HEK293 (cell line): ENCODE results near the gene SPACA9.

ENCODE experiments used
- BCL11A ChIP-seq: fragments of 450-650 bp; formaldehyde crosslinking; IDR thresholded peaks from 2 replicates; pipeline ENCODE4 v1.5.1; 2016; ENCODE audit warnings: low read depth, missing biosample characterization, missing genetic modification characterization
- EGR2 ChIP-seq: fragments of 450-650 bp; formaldehyde crosslinking; IDR thresholded peaks from 2 replicates; pipeline ENCODE4 v1.5.1; 2016; ENCODE audit warnings: low read depth, missing biosample characterization, missing genetic modification characterization
- GFI1B ChIP-seq: fragments of 450-650 bp; formaldehyde crosslinking; IDR thresholded peaks from 2 replicates; pipeline ENCODE4 v1.5.1; 2016; ENCODE audit warnings: missing biosample characterization, missing genetic modification characterization
- GLIS1 ChIP-seq: fragments of 450-650 bp; formaldehyde crosslinking; IDR thresholded peaks from 2 replicates; pipeline ENCODE4 v1.5.1; 2016; ENCODE audit warnings: missing biosample characterization, missing genetic modification characterization
- HOXC10 ChIP-seq: sonication (generic); formaldehyde crosslinking; IDR thresholded peaks from 2 replicates; pipeline ENCODE4 v1.8.1; 2023; ENCODE audit warnings: mild to moderate bottlenecking, missing genetic modification reagents
- HOXD13 ChIP-seq: sonication (generic); formaldehyde crosslinking; IDR thresholded peaks from 2 replicates; pipeline ENCODE4 v1.8.0; 2022; ENCODE audit warnings: missing genetic modification reagents, borderline replicate concordance
- KLF17 ChIP-seq: fragments of 450-650 bp; formaldehyde crosslinking; IDR thresholded peaks from 2 replicates; pipeline ENCODE4 v1.5.1; 2016; ENCODE audit warnings: missing biosample characterization, missing genetic modification characterization
- RBAK ChIP-seq: fragments of 450-650 bp; formaldehyde crosslinking; IDR thresholded peaks from 2 replicates; pipeline ENCODE4 v1.5.1; 2016; ENCODE audit warnings: missing biosample characterization, missing genetic modification characterization
- SCRT2 ChIP-seq: fragments of 450-650 bp; formaldehyde crosslinking; IDR thresholded peaks from 2 replicates; pipeline ENCODE4 v1.5.1; 2016; ENCODE audit warnings: missing biosample characterization, missing genetic modification characterization
- SETDB1 ChIP-seq: IDR thresholded peaks from one replicate; pipeline ENCODE4 v1.6.1; 2017; ENCODE audit warnings: mild to moderate bottlenecking, low read length, moderate library complexity, mixed read lengths; ENCODE audit not compliant: insufficient read length
- ZBTB44 ChIP-seq: fragments of 450-650 bp; IDR thresholded peaks from 2 replicates; pipeline ENCODE4 v1.5.1; 2018; ENCODE audit warnings: missing biosample characterization, mild to moderate bottlenecking, missing genetic modification characterization
- ZEB2 ChIP-seq: fragments of 450-650 bp; formaldehyde crosslinking; IDR thresholded peaks from 2 replicates; pipeline ENCODE4 v1.5.1; 2016; ENCODE audit warnings: missing biosample characterization, missing genetic modification characterization
- ZNF140 ChIP-seq: fragments of 450-650 bp; formaldehyde crosslinking; IDR thresholded peaks from 2 replicates; pipeline ENCODE4 v1.5.1; 2016; ENCODE audit warnings: missing biosample characterization, missing genetic modification characterization
- ZNF202 ChIP-seq: fragments of 450-650 bp; formaldehyde crosslinking; IDR thresholded peaks from 2 replicates; pipeline ENCODE4 v1.5.1; 2016; ENCODE audit warnings: missing biosample characterization, missing genetic modification characterization, borderline replicate concordance
- ZNF223 ChIP-seq: fragments of 450-650 bp; formaldehyde crosslinking; IDR thresholded peaks from 2 replicates; pipeline ENCODE4 v1.5.1; 2016; ENCODE audit warnings: missing biosample characterization, missing genetic modification characterization
- ZNF26 ChIP-seq: fragments of 450-650 bp; formaldehyde crosslinking; IDR thresholded peaks from 2 replicates; pipeline ENCODE4 v1.5.1; 2016; ENCODE audit warnings: missing biosample characterization, missing genetic modification characterization
- ZNF302 ChIP-seq: fragments of 450-650 bp; formaldehyde crosslinking; IDR thresholded peaks from 2 replicates; pipeline ENCODE4 v1.5.1; 2016; ENCODE audit warnings: missing biosample characterization, missing genetic modification characterization, low read depth
- ZNF335 ChIP-seq: fragments of 450-650 bp; formaldehyde crosslinking; conservative IDR thresholded peaks from 2 replicates; pipeline ENCODE4 v1.5.1; 2016; ENCODE audit warnings: missing biosample characterization, missing genetic modification characterization
- ZNF514 ChIP-seq: fragments of 450-650 bp; formaldehyde crosslinking; IDR thresholded peaks from 2 replicates; pipeline ENCODE4 v1.5.1; 2016; ENCODE audit warnings: missing biosample characterization, missing genetic modification characterization
- ZNF548 ChIP-seq: fragments of 450-650 bp; formaldehyde crosslinking; IDR thresholded peaks from 2 replicates; pipeline ENCODE4 v1.5.1; 2016; ENCODE audit warnings: missing biosample characterization, missing genetic modification characterization
- ZNF571 ChIP-seq: fragments of 450-650 bp; formaldehyde crosslinking; IDR thresholded peaks from 2 replicates; pipeline ENCODE4 v1.5.0; 2017; ENCODE audit warnings: missing biosample characterization, missing genetic modification characterization
- ZNF610 ChIP-seq: fragments of 450-650 bp; formaldehyde crosslinking; IDR thresholded peaks from 2 replicates; pipeline ENCODE4 v1.5.1; 2016; ENCODE audit warnings: missing biosample characterization, missing genetic modification characterization, borderline replicate concordance
- ZNF621 ChIP-seq: fragments of 450-650 bp; formaldehyde crosslinking; IDR thresholded peaks from 2 replicates; pipeline ENCODE4 v1.5.1; 2017; ENCODE audit warnings: missing biosample characterization, missing genetic modification characterization
- ZNF707 ChIP-seq: fragments of 450-650 bp; formaldehyde crosslinking; IDR thresholded peaks from 2 replicates; pipeline ENCODE4 v1.5.1; 2016; ENCODE audit warnings: missing biosample characterization, missing genetic modification characterization
- ZSCAN16 ChIP-seq: fragments of 450-650 bp; formaldehyde crosslinking; IDR thresholded peaks from 2 replicates; pipeline ENCODE4 v1.5.1; 2016; ENCODE audit warnings: missing biosample characterization, missing genetic modification characterization
- ZSCAN30 ChIP-seq: fragments of 450-650 bp; IDR thresholded peaks from 2 replicates; pipeline ENCODE4 v1.5.1; 2018; ENCODE audit warnings: missing biosample characterization, mild to moderate bottlenecking, missing genetic modification characterization, moderate library complexity
- TF ChIP-seq, protein P1 (sequence below): fragments of 450-650 bp; formaldehyde crosslinking; IDR thresholded peaks from 2 replicates; pipeline ENCODE4 v1.5.1; 2017; ENCODE audit warnings: missing biosample characterization, missing genetic modification characterization
- TF ChIP-seq, protein P2 (sequence below): fragments of 450-650 bp; formaldehyde crosslinking; IDR thresholded peaks from 2 replicates; pipeline ENCODE4 v1.5.1; 2016; ENCODE audit warnings: missing biosample characterization, missing genetic modification characterization, low read depth

The SPACA9 gene

DNA sequence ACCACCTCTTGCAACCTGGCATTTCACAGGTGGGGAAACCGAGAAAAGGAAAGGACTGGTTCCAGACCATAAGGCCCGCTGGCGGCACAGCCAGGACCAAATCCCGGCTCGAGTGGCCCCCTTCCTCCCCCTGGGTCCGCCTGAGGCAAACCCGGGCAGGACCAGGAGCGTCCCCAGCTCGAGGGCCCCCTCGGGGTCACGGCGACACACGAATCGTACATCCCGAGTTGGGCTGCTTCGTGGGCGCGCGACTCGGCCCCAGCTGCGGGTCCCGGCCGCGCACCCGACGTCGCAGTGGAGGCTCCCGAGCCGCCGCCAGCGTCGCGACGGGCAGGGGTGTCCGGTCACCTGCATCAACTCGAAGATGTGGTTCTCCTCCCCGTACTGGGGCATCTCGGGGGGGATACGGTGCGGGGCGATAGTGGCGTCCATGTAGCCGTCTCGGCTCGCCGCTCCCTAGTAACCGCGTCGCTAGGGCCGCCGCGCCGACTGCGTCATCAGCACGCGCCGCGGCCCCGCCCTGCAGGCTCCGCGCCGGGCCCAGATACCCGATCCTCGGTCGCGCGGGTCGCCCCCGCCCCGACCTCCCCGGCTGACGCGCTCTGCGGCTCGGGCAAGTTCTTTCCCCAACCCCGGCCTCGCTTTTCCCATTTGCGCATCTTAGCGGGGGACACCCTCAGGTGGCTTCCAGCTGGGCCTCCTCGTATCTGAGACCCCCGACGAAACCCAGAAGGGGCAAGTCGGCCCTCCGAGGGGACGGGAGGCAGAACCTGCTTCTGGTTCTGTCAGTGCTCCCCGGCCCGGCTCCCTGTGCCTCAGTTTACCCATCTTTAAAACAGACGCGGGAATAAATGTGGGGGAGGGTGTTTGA lies 639 bp upstream of the SPACA9 start, which contains the start of gene AK8 (continued):
- TF ChIP-seq, protein P1, sequence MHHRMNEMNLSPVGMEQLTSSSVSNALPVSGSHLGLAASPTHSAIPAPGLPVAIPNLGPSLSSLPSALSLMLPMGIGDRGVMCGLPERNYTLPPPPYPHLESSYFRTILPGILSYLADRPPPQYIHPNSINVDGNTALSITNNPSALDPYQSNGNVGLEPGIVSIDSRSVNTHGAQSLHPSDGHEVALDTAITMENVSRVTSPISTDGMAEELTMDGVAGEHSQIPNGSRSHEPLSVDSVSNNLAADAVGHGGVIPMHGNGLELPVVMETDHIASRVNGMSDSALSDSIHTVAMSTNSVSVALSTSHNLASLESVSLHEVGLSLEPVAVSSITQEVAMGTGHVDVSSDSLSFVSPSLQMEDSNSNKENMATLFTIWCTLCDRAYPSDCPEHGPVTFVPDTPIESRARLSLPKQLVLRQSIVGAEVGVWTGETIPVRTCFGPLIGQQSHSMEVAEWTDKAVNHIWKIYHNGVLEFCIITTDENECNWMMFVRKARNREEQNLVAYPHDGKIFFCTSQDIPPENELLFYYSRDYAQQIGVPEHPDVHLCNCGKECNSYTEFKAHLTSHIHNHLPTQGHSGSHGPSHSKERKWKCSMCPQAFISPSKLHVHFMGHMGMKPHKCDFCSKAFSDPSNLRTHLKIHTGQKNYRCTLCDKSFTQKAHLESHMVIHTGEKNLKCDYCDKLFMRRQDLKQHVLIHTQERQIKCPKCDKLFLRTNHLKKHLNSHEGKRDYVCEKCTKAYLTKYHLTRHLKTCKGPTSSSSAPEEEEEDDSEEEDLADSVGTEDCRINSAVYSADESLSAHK (tag by site-specific recombination) = no peak
- TF ChIP-seq GLIS1 (tag by site-specific recombination) (peak; percentile 66), ZBTB44 (tag by site-specific recombination) (0 out of 2 replicates have a peak, but pooled peaks have one; percentile 46), ZSCAN30 (tag by site-specific recombination) (peak; percentile 82; the same call in 1 of the 2 replicates), ZSCAN16 (tag by site-specific recombination) (no peak), ZNF302 (tag by site-specific recombination) (no peak), SCRT2 (no peak), GFI1B (tag by site-specific recombination) (no peak), ZNF202 (tag by site-specific recombination) (no peak), ZNF621 (tag by site-specific recombination) (no peak), ZNF514 (tag by site-specific recombination) (no peak), ZEB2 (tag by site-specific recombination) (peak; percentile 52; the same call in 1 of the 2 replicates), HOXC10 (CRISPR knock-in tag) (no peak), RBAK (tag by site-specific recombination) (no peak), ZNF223 (tag by site-specific recombination) (no peak), ZNF707 (no peak), ZNF571 (no peak), SETDB1 (no peak), ZNF610 (tag by site-specific recombination) (peak; percentile 68; the same call in 1 of the 2 replicates), ZNF26 (tag by site-specific recombination) (no peak), KLF17 (0 out of 2 replicates have a peak, but pooled peaks have one; percentile 38), EGR2 (tag by site-specific recombination) (no peak), ZNF335 (peak; percentile 86), ZNF548 (no peak), HOXD13 (CRISPR knock-in tag) (no peak), BCL11A (tag by site-specific recombination) (no peak), ZNF140 (tag by site-specific recombination) (no peak)
- TF ChIP-seq, protein P2, sequence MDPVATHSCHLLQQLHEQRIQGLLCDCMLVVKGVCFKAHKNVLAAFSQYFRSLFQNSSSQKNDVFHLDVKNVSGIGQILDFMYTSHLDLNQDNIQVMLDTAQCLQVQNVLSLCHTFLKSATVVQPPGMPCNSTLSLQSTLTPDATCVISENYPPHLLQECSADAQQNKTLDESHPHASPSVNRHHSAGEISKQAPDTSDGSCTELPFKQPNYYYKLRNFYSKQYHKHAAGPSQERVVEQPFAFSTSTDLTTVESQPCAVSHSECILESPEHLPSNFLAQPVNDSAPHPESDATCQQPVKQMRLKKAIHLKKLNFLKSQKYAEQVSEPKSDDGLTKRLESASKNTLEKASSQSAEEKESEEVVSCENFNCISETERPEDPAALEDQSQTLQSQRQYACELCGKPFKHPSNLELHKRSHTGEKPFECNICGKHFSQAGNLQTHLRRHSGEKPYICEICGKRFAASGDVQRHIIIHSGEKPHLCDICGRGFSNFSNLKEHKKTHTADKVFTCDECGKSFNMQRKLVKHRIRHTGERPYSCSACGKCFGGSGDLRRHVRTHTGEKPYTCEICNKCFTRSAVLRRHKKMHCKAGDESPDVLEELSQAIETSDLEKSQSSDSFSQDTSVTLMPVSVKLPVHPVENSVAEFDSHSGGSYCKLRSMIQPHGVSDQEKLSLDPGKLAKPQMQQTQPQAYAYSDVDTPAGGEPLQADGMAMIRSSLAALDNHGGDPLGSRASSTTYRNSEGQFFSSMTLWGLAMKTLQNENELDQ (tag by site-specific recombination) = no peak
